HG03439 (cell line): ENCODE data around the gene PRKG1.
A peak's percentile ranks its signal among the peaks of the same experiment; 100 is the strongest.

Experiments
- ATAC-seq: cut with Tn5 transposase; IDR thresholded peaks from one replicate; pipeline ENCODE4 v1.9.1; 2021; ENCODE audit warnings: mild to moderate bottlenecking, moderate library complexity; ENCODE audit not compliant: unreplicated experiment

The PRKG1 gene

GRCh38 chr10:52258799-52259425 lies 1184.6 kb downstream of the PRKG1 start:
- no peak for ATAC-seq

DNA sequence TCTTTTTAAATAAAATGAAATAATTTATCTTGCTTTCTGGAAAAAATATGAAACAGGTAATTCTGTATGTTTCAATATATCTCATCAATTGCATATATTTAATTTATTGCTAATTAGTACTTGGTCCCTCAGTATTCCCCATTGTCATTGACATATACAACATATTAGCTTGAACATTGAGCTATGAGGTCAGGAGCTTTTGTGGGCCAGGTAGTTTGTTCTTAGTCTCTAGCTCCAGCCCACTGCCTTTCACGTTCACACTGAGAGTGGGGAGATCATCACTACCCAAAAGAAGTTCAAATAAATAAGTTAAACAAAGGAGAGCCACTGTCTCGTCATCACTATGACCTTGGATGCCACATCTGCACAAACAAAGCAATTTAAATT lies 1185.1 kb downstream of the PRKG1 start:
- ATAC-seq, result no peak

DNA sequence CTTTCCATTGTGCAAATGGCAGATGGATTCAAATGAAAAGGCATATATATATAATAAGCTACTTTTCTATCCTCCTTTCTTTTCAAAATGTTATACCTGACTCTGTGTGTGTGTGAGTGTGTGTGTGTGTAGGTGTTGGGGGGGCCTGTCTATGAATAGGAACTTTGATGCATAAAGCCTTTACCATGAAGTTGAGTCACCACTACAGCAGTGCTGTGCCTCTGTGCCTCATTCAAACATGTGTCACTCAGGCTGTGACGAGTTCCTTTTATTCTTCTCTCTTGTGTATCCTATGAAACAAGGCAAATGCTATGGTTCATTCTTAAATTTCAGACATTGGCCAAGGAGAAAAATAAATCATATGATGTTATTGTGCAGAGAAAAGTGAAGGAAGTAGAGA lies 1187.1 kb downstream of the PRKG1 start:
- no peak for ATAC-seq

DNA sequence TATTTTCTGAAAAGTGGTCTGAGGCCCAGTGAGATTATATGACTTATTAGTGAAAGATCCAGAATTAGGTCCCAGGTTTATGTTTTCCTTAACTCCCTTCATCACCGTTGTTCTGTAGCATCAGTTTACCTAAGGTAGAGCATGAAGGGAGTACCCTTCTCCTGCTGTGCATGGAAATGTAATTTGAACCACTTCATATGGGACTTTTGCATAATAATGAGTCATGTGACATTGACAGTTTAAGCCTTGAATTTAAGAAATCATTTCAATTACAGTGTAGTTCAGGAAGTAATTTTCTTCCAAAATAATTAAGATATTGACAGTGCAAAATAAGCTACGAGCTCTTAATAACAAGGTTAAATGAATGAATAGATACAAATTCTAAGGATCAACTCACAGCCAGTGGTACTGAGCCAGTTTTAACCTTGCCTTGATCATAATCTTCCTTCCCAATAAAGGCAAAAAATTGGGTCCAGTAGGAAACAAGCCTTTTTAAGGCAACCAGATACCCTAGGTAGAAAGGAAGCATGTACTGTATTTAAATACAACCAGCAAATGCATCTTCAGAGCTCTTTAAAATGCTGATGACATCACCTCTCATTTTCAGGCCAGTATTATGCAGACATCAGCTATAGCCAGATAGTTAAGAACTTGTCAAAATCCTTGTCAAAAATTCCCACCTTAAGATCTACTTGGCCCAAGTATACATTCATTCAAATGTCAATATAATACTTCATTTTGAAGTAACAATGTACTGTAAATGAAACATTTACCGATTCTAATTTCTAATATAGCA lies 1191.0 kb downstream of the PRKG1 start:
- no peak for ATAC-seq

GRCh38 chr10:52266858-52267257 lies 1192.6 kb downstream of the PRKG1 start:
- ATAC-seq, result no peak

GRCh38 chr10:52268790-52269189 lies 1194.5 kb downstream of the PRKG1 start:
- no peak for ATAC-seq

- no peak for ATAC-seq
Observed at GRCh38 chr10:52269233-52269632, 1194.9 kb downstream of the PRKG1 start.

DNA sequence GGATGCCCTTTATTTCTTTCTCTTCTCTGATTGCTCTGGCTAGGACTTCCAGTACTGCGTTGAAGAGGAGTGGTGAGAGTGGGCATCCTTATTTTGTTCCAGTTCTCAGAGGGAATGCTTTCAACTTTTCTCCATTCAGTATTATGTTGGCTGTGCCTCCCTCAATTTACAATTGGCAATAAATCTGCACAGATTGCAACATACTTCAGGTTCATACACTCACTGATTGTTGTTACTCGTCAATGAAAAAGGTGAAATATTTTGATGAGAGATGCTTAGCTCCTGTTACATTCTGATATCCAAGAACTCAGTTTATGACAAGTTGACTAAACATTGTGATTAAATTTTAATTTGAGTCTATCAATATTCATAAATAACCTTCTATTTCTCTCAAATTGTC lies 1201.9 kb downstream of the PRKG1 start:
- ATAC-seq, result no peak

- no peak for ATAC-seq
Observed at GRCh38 chr10:52276986-52277385, 1202.7 kb downstream of the PRKG1 start.

- no peak for ATAC-seq
Observed at GRCh38 chr10:52279546-52279945, 1205.3 kb downstream of the PRKG1 start.

DNA sequence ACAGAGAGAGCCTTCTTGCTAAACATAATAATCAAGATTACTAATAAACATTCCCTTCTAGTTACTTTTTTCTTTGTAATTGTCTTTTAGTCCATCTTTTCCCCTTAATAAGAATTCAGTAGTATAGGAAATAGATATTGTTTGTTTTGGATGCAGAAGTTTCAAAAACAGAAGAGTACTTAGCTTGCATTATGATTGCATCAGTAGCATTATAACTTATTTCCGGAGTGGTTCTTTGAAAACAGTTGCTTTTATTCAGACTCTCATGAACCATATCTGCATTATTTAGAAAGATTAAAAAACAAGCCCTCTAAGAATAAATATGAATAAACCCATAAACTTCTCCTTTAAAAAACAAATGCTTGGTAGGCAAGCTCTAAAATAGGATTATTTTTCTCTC lies 1205.8 kb downstream of the PRKG1 start:
- ATAC-seq, result no peak

DNA sequence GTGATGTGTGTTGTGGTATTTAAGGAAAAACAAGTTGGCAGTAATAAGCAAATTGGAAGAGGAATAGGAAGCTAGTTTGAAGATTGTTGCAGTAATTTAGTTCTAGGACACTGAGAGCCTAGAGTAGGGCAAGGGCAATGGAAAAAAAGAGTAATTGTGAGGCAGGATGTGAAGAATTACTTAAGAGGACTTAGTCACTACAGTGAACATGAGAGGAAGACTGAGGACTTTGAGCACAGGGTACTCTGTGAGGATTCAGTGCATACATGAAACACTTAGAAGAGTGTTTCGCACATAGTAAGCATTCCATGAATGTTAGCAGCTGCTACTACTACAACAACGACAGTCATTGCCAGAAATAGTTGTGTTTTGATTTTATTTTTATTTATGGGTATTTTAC lies 1208.9 kb downstream of the PRKG1 start:
- ATAC-seq, result no peak

DNA sequence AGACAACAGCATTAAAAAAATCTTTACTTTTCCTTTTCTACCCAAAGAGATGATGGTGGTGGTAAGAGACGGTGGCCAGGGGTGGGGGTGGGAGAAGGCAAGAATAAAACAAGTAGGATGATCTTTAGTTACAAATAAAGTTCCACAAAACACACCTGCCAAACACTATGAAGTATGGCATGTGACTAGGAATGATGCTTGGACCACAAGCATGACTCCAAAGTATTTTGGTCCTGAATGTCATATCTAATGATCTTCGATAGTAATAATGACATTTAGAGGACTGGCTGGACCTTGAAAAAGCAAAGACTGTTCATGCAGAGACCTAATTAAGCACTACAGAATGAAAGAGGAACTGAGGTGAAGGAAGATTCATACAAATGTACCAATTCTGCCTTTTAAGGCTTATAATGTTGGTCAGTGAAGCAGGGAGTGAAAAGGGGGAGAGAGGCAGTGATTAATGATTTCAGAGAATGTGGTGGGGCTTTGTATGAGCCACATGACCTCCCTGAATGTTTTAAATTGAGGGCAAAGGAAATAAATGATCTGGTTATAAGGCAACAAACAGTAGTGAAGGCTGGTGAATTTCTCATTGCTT lies 1210.2 kb downstream of the PRKG1 start:
- no peak for ATAC-seq

GRCh38 chr10:52287866-52288265 lies 1213.6 kb downstream of the PRKG1 start:
- ATAC-seq, result no peak

- no peak for ATAC-seq
Observed at GRCh38 chr10:52297747-52298146, 1223.5 kb downstream of the PRKG1 start.

GRCh38 chr10:52300599-52301277 lies 1226.5 kb downstream of the PRKG1 start:
- no peak for ATAC-seq

DNA sequence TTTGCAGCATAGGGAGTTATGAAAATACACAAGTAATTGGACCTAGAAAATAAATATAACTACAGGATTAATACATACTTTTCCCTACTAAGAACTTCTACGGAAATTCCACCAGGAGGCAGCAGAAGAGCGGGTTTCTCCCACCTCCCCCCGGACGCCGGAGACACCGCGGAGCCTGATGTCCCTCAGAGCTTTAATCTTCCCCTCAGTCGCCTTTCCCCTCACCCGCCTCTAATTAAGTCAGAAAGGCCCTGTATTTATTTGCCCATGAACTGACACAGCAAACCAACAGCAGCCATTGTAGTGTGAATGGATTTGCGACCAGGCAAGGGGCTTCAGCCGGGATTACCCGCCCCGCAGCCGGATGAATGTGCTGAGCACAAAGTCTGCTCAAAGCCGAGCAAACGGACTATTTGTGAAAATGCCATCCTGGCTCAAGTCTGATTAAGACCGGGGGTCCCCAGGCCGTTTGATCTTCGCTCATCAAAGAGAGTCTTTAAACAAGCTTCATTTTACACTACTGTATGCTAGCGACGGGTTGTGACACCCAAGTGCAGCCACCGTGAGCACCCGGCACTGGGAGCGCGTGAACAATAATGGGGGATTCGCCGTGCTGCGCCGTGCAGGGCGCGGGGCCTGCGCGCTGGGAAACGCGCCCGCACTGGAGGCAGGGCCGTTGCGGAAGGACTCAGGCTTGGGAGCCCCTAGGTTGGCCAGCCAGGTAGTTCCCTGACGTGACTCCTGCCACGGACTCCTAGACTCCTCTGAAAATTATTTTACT lies 1234.2 kb downstream of the PRKG1 start:
- peak; percentile 90 for ATAC-seq

GRCh38 chr10:52312942-52313255 lies 1238.6 kb downstream of the PRKG1 start:
- no peak for ATAC-seq

DNA sequence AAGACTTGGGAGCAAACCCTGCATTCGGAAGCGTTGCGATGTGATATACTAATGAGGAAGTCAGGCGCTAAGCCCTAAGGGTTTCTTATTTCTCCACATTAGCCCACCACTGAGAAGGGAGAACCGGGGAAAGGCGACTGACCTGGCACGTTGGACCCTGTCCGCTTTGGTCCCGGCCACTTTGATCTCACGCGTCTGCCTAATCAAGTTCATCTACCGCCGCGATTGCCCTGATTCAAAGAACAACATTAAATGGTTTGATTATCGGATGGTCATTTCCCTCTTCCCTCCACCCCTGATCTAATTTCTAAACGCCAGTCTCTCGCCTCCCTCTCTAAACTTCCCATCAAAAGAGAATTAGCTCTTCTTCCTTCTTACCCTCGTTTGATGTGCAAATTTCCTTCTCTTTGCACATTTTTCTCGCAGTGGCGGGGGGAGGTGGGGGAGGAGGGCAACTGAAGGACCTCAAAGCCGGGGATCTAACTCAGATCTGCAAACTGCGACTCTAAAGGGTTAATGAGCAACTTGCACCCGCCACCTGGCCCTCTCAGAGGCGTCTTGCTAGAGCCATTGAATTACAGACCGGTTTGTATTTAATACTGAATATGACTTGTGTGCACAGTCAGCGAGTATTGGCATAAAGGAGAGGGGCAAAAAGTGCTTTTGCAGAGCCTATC lies 1239.1 kb downstream of the PRKG1 start:
- no peak for ATAC-seq
